GM12874 (cell line): ENCODE data around the gene CAP2.

Experiments
- TF ChIP-seq, protein P1 (sequence below): IDR thresholded peaks from 2 replicates; pipeline ENCODE4 v1.5.1; 2011; ENCODE audit warnings: low read depth, mild to moderate bottlenecking, control low read depth, low read length, moderate library complexity; ENCODE audit not compliant: insufficient read depth

The CAP2 gene

DNA sequence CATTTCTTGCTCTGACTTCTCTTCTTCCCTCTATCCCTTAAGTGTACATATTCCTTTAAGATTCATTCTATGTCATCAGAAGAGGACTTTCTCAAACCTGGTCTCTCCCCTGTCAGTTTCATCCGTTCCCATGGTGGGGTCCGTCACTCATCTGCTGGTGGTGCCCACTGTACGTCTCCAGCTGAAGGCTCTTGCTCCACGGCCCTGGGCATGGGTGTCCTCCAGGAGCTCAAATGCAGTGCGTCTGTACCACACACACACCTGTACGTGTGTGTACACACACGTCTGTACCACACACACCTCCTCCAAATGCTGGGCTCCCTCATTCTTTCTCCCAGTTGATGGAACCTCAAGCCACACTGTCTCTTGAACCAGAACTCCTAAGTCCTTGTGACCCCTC lies 85.6 kb downstream of the CAP2 start:
- TF ChIP-seq, protein P1, sequence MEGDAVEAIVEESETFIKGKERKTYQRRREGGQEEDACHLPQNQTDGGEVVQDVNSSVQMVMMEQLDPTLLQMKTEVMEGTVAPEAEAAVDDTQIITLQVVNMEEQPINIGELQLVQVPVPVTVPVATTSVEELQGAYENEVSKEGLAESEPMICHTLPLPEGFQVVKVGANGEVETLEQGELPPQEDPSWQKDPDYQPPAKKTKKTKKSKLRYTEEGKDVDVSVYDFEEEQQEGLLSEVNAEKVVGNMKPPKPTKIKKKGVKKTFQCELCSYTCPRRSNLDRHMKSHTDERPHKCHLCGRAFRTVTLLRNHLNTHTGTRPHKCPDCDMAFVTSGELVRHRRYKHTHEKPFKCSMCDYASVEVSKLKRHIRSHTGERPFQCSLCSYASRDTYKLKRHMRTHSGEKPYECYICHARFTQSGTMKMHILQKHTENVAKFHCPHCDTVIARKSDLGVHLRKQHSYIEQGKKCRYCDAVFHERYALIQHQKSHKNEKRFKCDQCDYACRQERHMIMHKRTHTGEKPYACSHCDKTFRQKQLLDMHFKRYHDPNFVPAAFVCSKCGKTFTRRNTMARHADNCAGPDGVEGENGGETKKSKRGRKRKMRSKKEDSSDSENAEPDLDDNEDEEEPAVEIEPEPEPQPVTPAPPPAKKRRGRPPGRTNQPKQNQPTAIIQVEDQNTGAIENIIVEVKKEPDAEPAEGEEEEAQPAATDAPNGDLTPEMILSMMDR: no peak

DNA sequence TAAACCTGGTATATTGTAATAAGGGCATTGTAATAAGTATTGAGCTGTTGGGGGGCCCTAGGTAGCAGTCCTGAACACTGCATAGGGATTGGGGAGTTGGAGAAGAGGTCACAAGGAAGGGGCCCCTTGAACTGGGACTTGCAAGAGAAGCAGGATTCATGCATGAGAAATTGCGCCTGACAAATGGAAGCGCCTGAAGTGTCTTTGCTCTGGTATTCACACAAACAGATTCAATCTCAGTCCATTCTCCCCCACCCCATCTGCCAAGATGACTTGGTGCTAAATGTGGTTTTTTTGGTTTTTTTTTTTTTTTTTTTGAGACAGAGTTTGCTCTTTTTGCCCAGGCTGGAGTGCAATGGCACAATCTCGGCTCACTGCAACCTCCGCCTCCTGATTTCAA lies 87.1 kb downstream of the CAP2 start:
- TF ChIP-seq, protein P1: no peak

DNA sequence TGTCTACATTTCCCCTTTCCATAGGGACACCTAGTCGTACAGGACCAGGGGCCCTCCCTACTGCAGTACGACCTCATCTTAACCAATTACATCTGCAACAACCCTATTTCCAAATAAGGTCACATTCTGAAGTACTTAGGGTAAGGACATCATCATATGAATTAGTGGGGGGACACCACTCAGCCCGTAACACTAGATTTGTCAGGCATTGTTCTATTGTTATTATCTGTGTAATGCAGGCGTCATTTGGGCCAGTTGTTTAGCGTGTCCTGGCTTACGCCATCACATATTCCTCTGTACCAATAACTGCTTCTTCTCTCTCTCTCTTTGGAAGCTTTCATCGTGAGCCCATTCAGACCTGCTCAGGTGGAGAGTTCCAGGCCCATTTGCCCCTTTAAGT lies 89.3 kb downstream of the CAP2 start:
- TF ChIP-seq, protein P1: no peak

DNA sequence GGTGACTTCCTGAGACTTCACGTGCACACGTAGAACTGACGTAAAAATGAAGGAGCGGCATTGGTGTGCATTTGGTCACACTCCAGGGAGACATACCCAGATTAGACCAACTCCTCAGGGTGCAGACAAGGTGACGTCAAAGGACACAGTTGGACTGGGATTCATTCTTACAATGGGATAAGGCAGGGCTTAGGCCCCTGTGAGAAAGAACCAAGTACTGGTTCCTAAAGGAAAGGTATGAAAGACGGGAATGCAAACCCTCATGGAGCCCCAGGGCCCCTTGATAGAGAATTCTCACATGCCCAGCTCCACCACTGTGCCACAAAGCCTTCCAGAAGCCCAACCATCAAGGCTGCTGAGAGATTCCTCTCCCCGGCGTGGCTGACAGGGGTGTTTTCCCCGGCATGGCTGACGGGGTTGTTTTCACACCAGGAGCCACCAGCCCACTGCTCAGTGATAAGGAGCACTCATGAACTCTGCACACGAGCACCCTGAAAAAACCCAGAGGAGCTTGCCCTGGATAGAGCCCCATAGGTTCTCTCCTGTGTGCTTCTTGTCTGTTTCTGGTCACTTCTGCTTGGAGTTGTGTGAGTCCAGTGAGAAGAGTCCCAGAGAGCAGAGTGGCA lies 90.1 kb downstream of the CAP2 start:
- TF ChIP-seq, protein P1: no peak

DNA sequence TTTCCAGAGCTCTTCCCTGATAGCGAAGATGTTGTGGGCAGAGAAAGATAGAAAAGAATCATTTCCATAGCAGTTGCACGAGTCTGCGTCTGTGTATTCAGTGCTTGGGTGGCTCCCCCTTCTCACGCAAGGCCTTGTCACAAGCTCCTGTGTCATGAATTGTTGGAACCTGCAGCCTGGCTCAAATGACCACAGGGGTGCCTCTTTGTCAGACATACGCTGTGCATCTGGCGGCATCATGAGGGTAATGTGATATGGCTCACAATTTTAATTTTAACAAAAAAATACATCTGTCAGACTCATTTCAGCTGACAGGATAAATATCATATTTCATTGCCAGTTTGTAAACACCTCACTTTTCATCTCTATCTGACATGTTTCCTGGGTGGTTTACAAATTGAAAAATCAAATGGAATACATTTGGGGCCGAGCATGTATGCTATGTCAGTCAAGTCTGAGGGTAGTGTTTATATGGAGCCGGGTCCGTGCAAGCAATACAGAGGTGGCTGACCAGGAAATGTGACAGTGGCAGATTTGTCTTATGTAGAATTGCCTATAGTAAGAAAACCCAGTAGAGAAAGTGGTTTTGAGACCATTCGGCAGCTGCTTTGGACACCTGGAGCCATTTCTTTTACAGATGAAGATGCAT lies 90.9 kb downstream of the CAP2 start:
- TF ChIP-seq, protein P1: no peak

DNA sequence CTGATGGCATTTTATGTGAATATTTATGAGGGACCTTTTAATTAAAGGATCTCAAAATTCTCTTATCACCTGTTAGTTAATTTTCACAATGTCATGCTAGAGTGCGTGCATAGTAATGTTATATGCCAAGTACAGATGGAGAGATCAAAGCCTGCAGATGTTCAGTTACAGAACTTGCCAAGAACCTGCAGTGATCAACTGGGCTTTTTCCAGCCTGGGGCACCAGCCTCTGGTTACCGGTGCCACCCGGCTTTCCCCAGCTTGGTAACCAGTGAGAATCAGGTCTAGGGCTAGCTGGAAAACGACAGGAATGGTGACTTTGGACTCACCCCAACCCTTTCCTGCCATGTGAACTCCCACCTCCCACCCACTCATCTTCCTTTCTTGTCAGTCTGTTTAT lies 91.8 kb downstream of the CAP2 start:
- TF ChIP-seq, protein P1: no peak

DNA sequence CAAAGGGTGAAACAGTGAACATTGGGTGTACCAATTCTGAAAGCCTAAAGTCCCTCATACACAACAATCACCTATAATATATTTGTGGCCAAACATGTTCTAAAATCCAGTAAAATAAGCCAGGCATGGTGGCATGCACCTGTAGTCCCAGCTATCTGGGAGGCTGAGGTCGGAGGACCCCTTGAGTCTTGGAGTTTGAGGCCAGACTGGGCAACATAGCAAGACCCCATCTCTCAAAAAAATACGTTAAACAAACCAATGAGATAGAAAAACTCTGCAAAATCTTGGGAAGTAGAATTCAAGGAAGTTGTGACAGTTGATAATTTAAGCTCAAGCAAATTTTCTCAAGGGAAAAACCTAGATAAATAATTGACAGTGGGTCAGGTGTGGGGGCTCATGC lies 92.6 kb downstream of the CAP2 start:
- TF ChIP-seq, protein P1: no peak
